ENCODE results near the gene PRR20A.
"Not testable (repeated sequence)": the region's sequence is repeated elsewhere in the genome, so short reads cannot be mapped to it uniquely, and the experiment has no call there.

Gene PRR20A

GRCh38 chr13:57140235-57140968 is at the start of gene PRR20A:
Gene PRR20A (plus strand): TSS chr13:57140918. CDS start chr13:57141305, 387 bp downstream.
- not testable (repeated sequence) for DNase-seq

GRCh38 chr13:57114945-57115344 is 25.8 kb upstream of the PRR20A start:
- no peak for DNase-seq

GRCh38 chr13:57123681-57124080 is 17.0 kb upstream of the PRR20A start:
- no peak for DNase-seq

- peak; percentile 14 for DNase-seq
Measured at GRCh38 chr13:57128909-57129308, 11.8 kb upstream of the PRR20A start.

GRCh38 chr13:57136093-57136492 is 4.6 kb upstream of the PRR20A start:
- DNase-seq, result no peak

GRCh38 chr13:57137585-57137984 is 3.1 kb upstream of the PRR20A start:
- DNase-seq, result no peak

GRCh38 chr13:57138988-57139387 is 1.7 kb upstream of the PRR20A start:
- DNase-seq, result peak; percentile 9

GRCh38 chr13:57139781-57140180 is 937 bp upstream of the PRR20A start:
- not testable (repeated sequence) for DNase-seq

- not testable (repeated sequence) for DNase-seq
Measured at GRCh38 chr13:57147188-57147587, 6.5 kb downstream of the PRR20A start, which contains the start of gene PRR20B. Gene PRR20B (plus strand): TSS chr13:57147488. CDS start chr13:57147875, 387 bp downstream.

GRCh38 chr13:57148106-57148505 is 7.4 kb downstream of the PRR20A start:
- not testable (repeated sequence) for DNase-seq

- not testable (repeated sequence) for DNase-seq
Measured at GRCh38 chr13:57153761-57154160, 13.0 kb downstream of the PRR20A start, which contains the start of gene PRR20C. Gene PRR20C (plus strand): TSS chr13:57154061. CDS start chr13:57154448, 387 bp downstream.

- DNase-seq, result not testable (repeated sequence)
Measured at GRCh38 chr13:57160332-57160731, 19.6 kb downstream of the PRR20A start, which contains the start of gene PRR20D. Gene PRR20D (plus strand): TSS chr13:57160632. CDS start chr13:57161019, 387 bp downstream.

GRCh38 chr13:57166897-57167296 is 26.2 kb downstream of the PRR20A start, which contains the start of gene PRR20E:
Gene PRR20E (plus strand): TSS chr13:57167197. CDS start chr13:57167584, 387 bp downstream.
- DNase-seq, result not testable (repeated sequence)

GRCh38 chr13:57191667-57192066 is 50.9 kb downstream of the PRR20A start:
- no peak for DNase-seq
